ENCODE measurements around the gene TTYH2.

DNA sequence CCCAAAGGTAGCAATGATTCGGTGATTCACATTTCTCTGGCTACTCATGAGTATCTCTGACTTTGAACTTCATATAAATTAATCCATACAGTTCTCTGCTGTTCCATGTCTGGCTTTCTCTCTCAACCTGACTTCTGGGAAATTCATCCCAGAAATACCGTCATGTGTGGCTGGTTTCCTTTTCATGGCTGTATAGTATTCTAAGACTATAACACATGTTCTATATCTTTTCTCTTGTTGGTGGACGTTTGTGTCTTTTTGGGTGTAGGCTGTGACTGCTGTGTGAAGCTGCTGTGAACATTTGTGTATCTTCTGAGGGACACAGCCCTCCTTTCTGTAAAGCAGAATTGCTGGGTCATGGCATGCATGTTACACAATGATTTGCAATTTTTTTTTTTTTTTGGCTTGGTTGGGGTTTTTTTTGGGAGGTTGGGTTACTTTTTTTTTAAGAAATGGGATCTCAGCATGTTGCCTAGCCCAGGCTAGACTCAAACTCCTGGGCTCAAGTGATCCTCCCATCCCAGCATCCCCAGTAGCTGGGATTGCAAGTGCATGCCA is 6.3 kb downstream of the TTYH2 start:
- no peak for TF ChIP-seq EZH2 (IDR thresholded peaks at IDR 0.05; ENCODE audit: insufficient read depth, poor library complexity, severe bottlenecking)
- TF ChIP-seq EZH2phosphoT487 (IDR thresholded peaks at IDR 0.05; ENCODE audit: insufficient read depth, low read depth): no peak
